Kidney glomerular epithelial cell (primary cell): Measurements from ENCODE around the gene SPATA31C2.
"Not testable (repeated sequence)": the region's sequence is repeated elsewhere in the genome, so short reads cannot be mapped to it uniquely, and the experiment has no call there.

Source experiments
- DNase-seq: peaks from one replicate; lab custom pipeline; 2025; lab: John Stamatoyannopoulos, UW

Gene SPATA31C2

GRCh38 chr9:88138375-88138774 is at the start of gene SPATA31C2:
TSS of gene SPATA31C2 (minus strand) at chr9:88138475. CDS start at chr9:88138446, 29 bp downstream.
- not testable (repeated sequence) for DNase-seq

GRCh38 chr9:88187631-88188030 is 49.4 kb upstream of the SPATA31C2 start:
- no peak for DNase-seq

- DNase-seq = no peak
Measured at GRCh38 chr9:88186495-88187110, 48.3 kb upstream of the SPATA31C2 start.

GRCh38 chr9:88184976-88185375 is 46.7 kb upstream of the SPATA31C2 start:
- no peak for DNase-seq

GRCh38 chr9:88183798-88184495 is 45.7 kb upstream of the SPATA31C2 start:
- DNase-seq = no peak

GRCh38 chr9:88182501-88182900 is 44.2 kb upstream of the SPATA31C2 start:
- no peak for DNase-seq

- no peak for DNase-seq
Measured at GRCh38 chr9:88180081-88180765, 41.9 kb upstream of the SPATA31C2 start.

GRCh38 chr9:88179062-88179521 is 40.8 kb upstream of the SPATA31C2 start:
- no peak for DNase-seq

- no peak for DNase-seq
Measured at GRCh38 chr9:88178641-88179040, 40.4 kb upstream of the SPATA31C2 start.

GRCh38 chr9:88177371-88177770 is 39.1 kb upstream of the SPATA31C2 start:
- no peak for DNase-seq

- DNase-seq = no peak
Measured at GRCh38 chr9:88174324-88174723, 36.0 kb upstream of the SPATA31C2 start.

GRCh38 chr9:88173378-88173999 is 35.2 kb upstream of the SPATA31C2 start:
- DNase-seq = peak; percentile 69

- DNase-seq = no peak
Measured at GRCh38 chr9:88169700-88170099, 31.4 kb upstream of the SPATA31C2 start.

GRCh38 chr9:88168564-88168963 is 30.3 kb upstream of the SPATA31C2 start:
- no peak for DNase-seq

- no peak for DNase-seq
Measured at GRCh38 chr9:88166660-88167059, 28.4 kb upstream of the SPATA31C2 start.

GRCh38 chr9:88164850-88165249 is 26.6 kb upstream of the SPATA31C2 start:
- no peak for DNase-seq

GRCh38 chr9:88161144-88161543 is 22.9 kb upstream of the SPATA31C2 start:
- no peak for DNase-seq

GRCh38 chr9:88143957-88144625 is 5.8 kb upstream of the SPATA31C2 start:
- DNase-seq = no peak

- no peak for DNase-seq
Measured at GRCh38 chr9:88143179-88143578, 4.9 kb upstream of the SPATA31C2 start.

GRCh38 chr9:88133552-88133951 is 4.7 kb downstream of the SPATA31C2 start:
- DNase-seq = not testable (repeated sequence)

GRCh38 chr9:88129556-88129955 is 8.7 kb downstream of the SPATA31C2 start:
- not testable (repeated sequence) for DNase-seq
